ENCODE data around the gene ARHGAP27. TPM values are rescaled to one million over a fixed set of nuclear protein-coding genes. Genes with fewer than 3 reads are reported as not detected.

Gene ARHGAP27
- total RNA-seq, 1 donor from 2014 or later: 1.4 TPM

DNA sequence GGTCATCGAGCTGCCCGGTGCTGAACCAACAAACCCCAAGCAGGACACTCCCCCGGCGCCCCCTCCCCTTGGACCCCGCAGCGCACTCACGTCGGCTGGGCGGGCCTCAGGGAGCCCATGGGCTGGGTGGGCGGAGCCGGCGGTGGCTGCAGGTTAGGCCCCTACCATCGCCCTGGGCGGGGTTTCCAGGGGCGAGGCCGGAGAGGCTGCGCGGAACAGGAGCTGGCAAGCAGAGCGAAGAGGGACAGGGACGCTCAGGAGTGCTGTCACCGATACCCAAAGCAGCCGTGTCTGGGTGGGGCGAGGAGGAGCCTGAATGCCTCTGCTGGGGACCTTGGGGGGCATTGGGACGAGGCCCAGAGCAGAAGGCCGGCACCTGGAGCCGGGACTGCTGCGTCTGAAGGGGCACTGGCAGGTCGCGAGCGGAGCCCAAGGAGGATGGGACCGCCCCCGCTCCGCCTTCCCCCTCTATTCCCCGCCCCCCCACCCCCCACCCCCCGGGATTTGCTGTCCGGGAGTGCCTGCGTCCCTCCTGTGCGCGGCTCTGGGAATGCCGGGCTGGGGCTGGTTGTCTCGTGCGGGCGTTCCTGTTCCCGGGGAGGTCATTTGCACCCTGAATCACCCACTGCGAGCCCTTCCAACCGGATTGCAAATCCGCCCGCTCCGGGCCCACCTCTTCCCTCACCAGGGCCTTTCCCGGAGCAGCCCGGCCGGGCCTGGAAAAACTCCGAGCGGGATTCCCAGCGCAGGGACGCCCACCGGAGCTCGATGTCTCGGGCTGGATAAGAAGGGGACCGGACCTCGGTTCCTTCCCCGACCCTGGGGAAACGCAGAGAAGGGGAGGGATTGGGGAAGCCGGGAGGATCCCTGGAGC is 902 bp downstream of the ARHGAP27 start:
- peaks cover 18% of the 10 kb centered on the region for H3K4me1 Mint-ChIP-seq
- no peak overlapping the region for H3K27ac Mint-ChIP-seq (ENCODE audit: unreplicated experiment)
- peak overlapping the region; percentile 59 for H3K4me3 Mint-ChIP-seq
- no peak for TF ChIP-seq CTCF (conservative IDR thresholded peaks at IDR 0.05)
- H3K27me3 Mint-ChIP-seq (ENCODE audit: low read depth): peaks cover 79% of the 10 kb centered on the region
- no peaks in the 10 kb centered on the region for H3K9me3 Mint-ChIP-seq
- peak; percentile 43 for DNase-seq (ENCODE audit: low read depth, low spot score)
- no peaks in the 10 kb centered on the region for H3K36me3 Mint-ChIP-seq (ENCODE audit: low read depth)

- Mint-ChIP-seq H3K4me3 (peak overlapping the region; percentile 15), H3K4me1 (peaks cover 18% of the 10 kb centered on the region), H3K27ac (ENCODE audit: unreplicated experiment) (no peak overlapping the region), H3K36me3 (ENCODE audit: low read depth) (no peaks in the 10 kb centered on the region), H3K9me3 (no peaks in the 10 kb centered on the region), H3K27me3 (ENCODE audit: low read depth) (peaks cover 88% of the 10 kb centered on the region)
- DNase-seq (ENCODE audit: low read depth, low spot score): no peak
- no peak for TF ChIP-seq CTCF (conservative IDR thresholded peaks at IDR 0.05)
These were observed 1.7 kb downstream of the ARHGAP27 start for GRCh38 chr17:45430738-45431530.

- H3K9me3 Mint-ChIP-seq: no peaks in the 10 kb centered on the region
- no peak for TF ChIP-seq CTCF (conservative IDR thresholded peaks at IDR 0.05)
These were observed 2.5 kb downstream of the ARHGAP27 start for GRCh38 chr17:45430006-45430737.

GRCh38 chr17:45429339-45430005 is 3.2 kb downstream of the ARHGAP27 start:
- H3K4me3 Mint-ChIP-seq: peak overlapping the region; percentile 27
- no peak for DNase-seq (ENCODE audit: low read depth, low spot score)
- H3K27me3 Mint-ChIP-seq (ENCODE audit: low read depth): peaks cover 83% of the 10 kb centered on the region
- peaks cover 18% of the 10 kb centered on the region for H3K4me1 Mint-ChIP-seq
- H3K27ac Mint-ChIP-seq (ENCODE audit: unreplicated experiment): no peak overlapping the region
- H3K9me3 Mint-ChIP-seq: no peaks in the 10 kb centered on the region
- TF ChIP-seq CTCF (conservative IDR thresholded peaks at IDR 0.05): no peak
- no peaks in the 10 kb centered on the region for H3K36me3 Mint-ChIP-seq (ENCODE audit: low read depth)

More at GRCh38 chr17:45430006-45430737, 2.5 kb downstream of the ARHGAP27 start:
- H3K36me3 Mint-ChIP-seq (ENCODE audit: low read depth): no peaks in the 10 kb centered on the region
- peaks cover 18% of the 10 kb centered on the region for H3K4me1 Mint-ChIP-seq
- peak overlapping the region; percentile 15 for H3K4me3 Mint-ChIP-seq
- no peak for DNase-seq (ENCODE audit: low read depth, low spot score)
- H3K27ac Mint-ChIP-seq (ENCODE audit: unreplicated experiment): no peak overlapping the region
- peaks cover 87% of the 10 kb centered on the region for H3K27me3 Mint-ChIP-seq (ENCODE audit: low read depth)

- no peak for TF ChIP-seq CTCF (conservative IDR thresholded peaks at IDR 0.05)
- no peaks in the 10 kb centered on the region for H3K9me3 Mint-ChIP-seq
- no peak overlapping the region for H3K27ac Mint-ChIP-seq (ENCODE audit: unreplicated experiment)
- H3K4me1 Mint-ChIP-seq: peaks cover 18% of the 10 kb centered on the region
- H3K4me3 Mint-ChIP-seq: peak overlapping the region; percentile 27
- no peaks in the 10 kb centered on the region for H3K36me3 Mint-ChIP-seq (ENCODE audit: low read depth)
- H3K27me3 Mint-ChIP-seq (ENCODE audit: low read depth): peaks cover 81% of the 10 kb centered on the region
- DNase-seq (ENCODE audit: low read depth, low spot score): no peak
These were observed 3.7 kb downstream of the ARHGAP27 start for GRCh38 chr17:45428931-45429338.

Measured in neural crest cell (in vitro differentiated cells).